ENCODE measurements around the gene NPTX2.

DNA sequence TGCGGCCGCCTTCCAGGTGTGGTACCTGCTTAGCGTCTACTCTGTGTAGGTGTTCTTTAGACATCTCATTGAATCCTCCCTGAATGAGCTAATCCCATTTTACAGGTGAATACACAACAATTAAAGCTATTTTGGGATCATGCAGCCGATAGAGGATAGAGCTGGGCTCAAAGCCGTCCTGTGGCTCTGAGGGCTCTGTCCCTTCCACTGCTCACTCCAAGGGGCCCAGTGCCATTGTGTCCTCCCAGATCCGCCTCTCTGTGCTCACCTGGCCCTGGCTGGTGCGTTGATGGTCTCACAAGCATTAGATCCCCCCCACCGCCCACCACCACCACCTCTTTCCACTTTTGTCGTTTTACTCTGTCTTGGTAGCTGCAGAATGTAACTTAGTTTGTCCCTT is 13.1 kb downstream of the NPTX2 start:
- TF ChIP-seq, protein P1, sequence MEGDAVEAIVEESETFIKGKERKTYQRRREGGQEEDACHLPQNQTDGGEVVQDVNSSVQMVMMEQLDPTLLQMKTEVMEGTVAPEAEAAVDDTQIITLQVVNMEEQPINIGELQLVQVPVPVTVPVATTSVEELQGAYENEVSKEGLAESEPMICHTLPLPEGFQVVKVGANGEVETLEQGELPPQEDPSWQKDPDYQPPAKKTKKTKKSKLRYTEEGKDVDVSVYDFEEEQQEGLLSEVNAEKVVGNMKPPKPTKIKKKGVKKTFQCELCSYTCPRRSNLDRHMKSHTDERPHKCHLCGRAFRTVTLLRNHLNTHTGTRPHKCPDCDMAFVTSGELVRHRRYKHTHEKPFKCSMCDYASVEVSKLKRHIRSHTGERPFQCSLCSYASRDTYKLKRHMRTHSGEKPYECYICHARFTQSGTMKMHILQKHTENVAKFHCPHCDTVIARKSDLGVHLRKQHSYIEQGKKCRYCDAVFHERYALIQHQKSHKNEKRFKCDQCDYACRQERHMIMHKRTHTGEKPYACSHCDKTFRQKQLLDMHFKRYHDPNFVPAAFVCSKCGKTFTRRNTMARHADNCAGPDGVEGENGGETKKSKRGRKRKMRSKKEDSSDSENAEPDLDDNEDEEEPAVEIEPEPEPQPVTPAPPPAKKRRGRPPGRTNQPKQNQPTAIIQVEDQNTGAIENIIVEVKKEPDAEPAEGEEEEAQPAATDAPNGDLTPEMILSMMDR (conservative IDR thresholded peaks at IDR 0.05), result no peak
- TF ChIP-seq EZH2 (IDR thresholded peaks at IDR 0.05; ENCODE audit: low read depth), result no peak
